AG09309 (cell line): ENCODE measurements around the gene TEC.

Experiments used
- DNase-seq: peaks from one replicate; pipeline ENCODE4 v3.0.0-alpha.2; 2010; ENCODE audit warnings: low read depth
- H3K4me3 ChIP-seq: 2 replicates; pipeline ENCODE4 v1.5.1; 2011; ENCODE audit warnings: mild to moderate bottlenecking, low read depth, low read length, moderate library complexity; ENCODE audit not compliant: control insufficient read depth
- CTCF ChIP-seq: IDR thresholded peaks from 2 replicates; pipeline ENCODE4 v1.5.1; 2011; ENCODE audit warnings: mild to moderate bottlenecking, low read depth, low read length, inconsistent platforms; ENCODE audit not compliant: insufficient read depth, control insufficient read depth; ENCODE audit errors: missing control alignments

Gene TEC

GRCh38 chr4:48126621-48127020 is 143.0 kb downstream of the TEC start:
- H3K4me3 ChIP-seq: no peak overlapping the region

GRCh38 chr4:48124870-48125269 is 144.8 kb downstream of the TEC start:
- H3K4me3 ChIP-seq: no peak overlapping the region
- no peak for DNase-seq
- no peak for TF ChIP-seq CTCF

More at GRCh38 chr4:48126621-48127020, 143.0 kb downstream of the TEC start:
- DNase-seq: no peak
- no peak for TF ChIP-seq CTCF

- TF ChIP-seq CTCF: no peak
- no peak overlapping the region for H3K4me3 ChIP-seq
- DNase-seq: no peak
These were observed 146.9 kb downstream of the TEC start for GRCh38 chr4:48122756-48123155.

- no peak overlapping the region for H3K4me3 ChIP-seq
- DNase-seq: no peak
- TF ChIP-seq CTCF: no peak
These were observed 148.5 kb downstream of the TEC start for GRCh38 chr4:48121180-48121579.

GRCh38 chr4:48120132-48120531 is 149.5 kb downstream of the TEC start:
- DNase-seq: no peak
- no peak for TF ChIP-seq CTCF
- no peak overlapping the region for H3K4me3 ChIP-seq

- no peak overlapping the region for H3K4me3 ChIP-seq
- no peak for TF ChIP-seq CTCF
- no peak for DNase-seq
These were observed 150.0 kb downstream of the TEC start for GRCh38 chr4:48119646-48120045.

- DNase-seq: no peak
- H3K4me3 ChIP-seq: no peak overlapping the region
- no peak for TF ChIP-seq CTCF
These were observed 151.6 kb downstream of the TEC start for GRCh38 chr4:48118081-48118480.
